Measurements from ENCODE around the gene BAZ1B. TPM values are rescaled to one million over a fixed set of nuclear protein-coding genes. Genes with fewer than 3 reads are reported as not detected.
"Not testable (repeated sequence)": the region's sequence is repeated elsewhere in the genome, so short reads cannot be mapped to it uniquely, and the experiment has no call there.

The BAZ1B gene
- total RNA-seq, 1 experiment from 2014 or later, result 127 TPM

- no peaks in the 10 kb centered on the region for H3K27me3 ChIP-seq (replicated peaks; ENCODE audit: insufficient read depth, low read depth, low read length, poor library complexity)
- no peak overlapping the region for H3K4me3 ChIP-seq (ENCODE audit: low read depth, low read length, poor library complexity, severe bottlenecking)
- ChIA-PET POLR2A (ENCODE audit: low non-redundant PET) (no interaction called here), CTCF (interaction anchor here (0.7 kb wide), 1 partner anchor 8 kb away, joined by 18 read pairs; no protein-coding TSS in a partner anchor)
- intact Hi-C loops (cut with micrococcal nuclease; ENCODE audit: unreplicated experiment), result no loop called here
- H3K27ac ChIP-seq (ENCODE audit: low read depth, low read length, poor library complexity, severe bottlenecking), result no peak overlapping the region
- TF ChIP-seq EZH2 (IDR thresholded peaks at IDR 0.05; ENCODE audit: borderline replicate concordance, low read depth, low read length, poor library complexity, severe bottlenecking) (no peak), CTCF (conservative IDR thresholded peaks at IDR 0.05; ENCODE audit: low read depth, low read length) (no peak)
- DNase-seq (ENCODE audit: low spot score), result no peak
- H3K36me3 ChIP-seq (ENCODE audit: insufficient read depth, low read length, poor library complexity, severe bottlenecking), result peaks cover under 1% of the 10 kb centered on the region
- H3K9me3 ChIP-seq (ENCODE audit: low read depth, low read length, poor library complexity, severe bottlenecking), result no peaks in the 10 kb centered on the region
- BruUV-seq (replicated peaks), result no TSS peak
- H3K4me1 ChIP-seq (ENCODE audit: insufficient read depth, low read length, poor library complexity, severe bottlenecking), result peaks cover 17% of the 10 kb centered on the region
These were observed 8.7 kb upstream of the BAZ1B start for GRCh38 chr7:73530800-73531199.

GRCh38 chr7:73526896-73527821 is 5.1 kb upstream of the BAZ1B start:
- peak; percentile 21 for DNase-seq (ENCODE audit: low spot score)
- peak overlapping the region; percentile 59 for H3K27ac ChIP-seq (ENCODE audit: low read depth, low read length, poor library complexity, severe bottlenecking)
- intact Hi-C loops (cut with micrococcal nuclease; ENCODE audit: unreplicated experiment), result no loop called here
- POLR2A ChIA-PET (ENCODE audit: low non-redundant PET), result no interaction called here
- H3K27me3 ChIP-seq (replicated peaks; ENCODE audit: insufficient read depth, low read depth, low read length, poor library complexity), result no peaks in the 10 kb centered on the region
- no TSS peak for BruUV-seq (replicated peaks)
- no peaks in the 10 kb centered on the region for H3K9me3 ChIP-seq (ENCODE audit: low read depth, low read length, poor library complexity, severe bottlenecking)
- CTCF ChIA-PET, result interaction anchor here (0.7 kb wide), 1 partner anchor 29 kb away, joined by 4 read pairs; no protein-coding TSS in a partner anchor
- no peaks in the 10 kb centered on the region for H3K36me3 ChIP-seq (ENCODE audit: insufficient read depth, low read length, poor library complexity, severe bottlenecking)
- no peak for TF ChIP-seq CTCF (conservative IDR thresholded peaks at IDR 0.05; ENCODE audit: low read depth, low read length)
- no peak for TF ChIP-seq EZH2 (IDR thresholded peaks at IDR 0.05; ENCODE audit: borderline replicate concordance, low read depth, low read length, poor library complexity, severe bottlenecking)
- no peak overlapping the region for H3K4me3 ChIP-seq (ENCODE audit: low read depth, low read length, poor library complexity, severe bottlenecking)
- H3K4me1 ChIP-seq (ENCODE audit: insufficient read depth, low read length, poor library complexity, severe bottlenecking), result peaks cover 17% of the 10 kb centered on the region

- intact Hi-C loops (cut with micrococcal nuclease; ENCODE audit: unreplicated experiment); BruUV-seq (replicated peaks); H3K36me3 ChIP-seq (ENCODE audit: insufficient read depth, low read length, poor library complexity, severe bottlenecking); POLR2A ChIA-PET (ENCODE audit: low non-redundant PET); DNase-seq (ENCODE audit: low spot score); H3K9me3 ChIP-seq (ENCODE audit: low read depth, low read length, poor library complexity, severe bottlenecking); H3K27me3 ChIP-seq (replicated peaks; ENCODE audit: insufficient read depth, low read depth, low read length, poor library complexity); H3K27ac ChIP-seq (ENCODE audit: low read depth, low read length, poor library complexity, severe bottlenecking); CTCF ChIA-PET; H3K4me3 ChIP-seq (ENCODE audit: low read depth, low read length, poor library complexity, severe bottlenecking): not testable (repeated sequence)
- peaks cover 17% of the 10 kb centered on the region for H3K4me1 ChIP-seq (ENCODE audit: insufficient read depth, low read length, poor library complexity, severe bottlenecking)
These were observed 4.0 kb upstream of the BAZ1B start for GRCh38 chr7:73526158-73526494.

All from A673 (cell line).